IMR-90 (cell line): ENCODE results near the gene CTIF. TPM values are rescaled to one million over a fixed set of nuclear protein-coding genes. Genes with fewer than 3 reads are reported as not detected.

Experiments
- ATAC-seq: fragments of 200-7000 bp; cut with Tn5 transposase; 2 replicates; pipeline ENCODE4 v1.9.1; 2020; ENCODE audit warnings: low read depth, mild to moderate bottlenecking, moderate library complexity
- BruUV-seq: library from RNA; stranded (reverse); fragments of 400-500 nt; replicated peaks from 2 replicates; lab custom pipeline; 2021; lab: Mats Ljungman, UMichigan
- CTCF ChIA-PET: fragments of 300-600 bp; formaldehyde crosslinking; extraction: SDS; loops from one replicate; lab custom pipeline; 2021; ENCODE audit warnings: antibody characterized with exemption; lab: Yijun Ruan, JAX
- POLR2A ChIA-PET: fragments of 300-600 bp; sonication (Branson Sonifier 250); formaldehyde crosslinking; loops from one replicate; lab custom pipeline; 2022; ENCODE audit warnings: antibody characterized with exemption; ENCODE audit not compliant: unreplicated experiment; lab: Charles Lee
- DNase-seq: peaks from one replicate; pipeline ENCODE4 v3.0.0; 2013
- H2AFZ ChIP-seq: replicated peaks from 2 replicates; pipeline ENCODE3; 2013; ENCODE audit warnings: low read length, mild to moderate bottlenecking; ENCODE audit not compliant: poor library complexity
- H2AK5ac ChIP-seq: 2 replicates; pipeline ENCODE4 v1.6.1; 2013; ENCODE audit warnings: low read depth, low read length, inconsistent platforms
- H2AK9ac ChIP-seq: replicated peaks from 2 replicates; pipeline ENCODE3; 2013; ENCODE audit warnings: mild to moderate bottlenecking, low read depth, low read length, moderate library complexity; ENCODE audit not compliant: poor library complexity
- H2BK120ac ChIP-seq: 2 replicates; pipeline ENCODE4 v1.6.1; 2013; ENCODE audit warnings: low read depth, low read length, inconsistent platforms
- H2BK15ac ChIP-seq: 3 replicates; pipeline ENCODE4 v1.6.1; 2013; ENCODE audit warnings: low read depth, low read length, inconsistent platforms
- H2BK20ac ChIP-seq: 2 replicates; pipeline ENCODE4 v1.6.1; 2013; ENCODE audit warnings: low read depth, mild to moderate bottlenecking, inconsistent platforms, low read length, moderate library complexity
- H2BK5ac ChIP-seq: 2 replicates; pipeline ENCODE4 v1.6.1; 2013; ENCODE audit warnings: mild to moderate bottlenecking, low read depth, low read length, inconsistent platforms; ENCODE audit not compliant: poor library complexity, severe bottlenecking
- H3K14ac ChIP-seq: replicated peaks from 2 replicates; pipeline ENCODE4 v1.6.1; 2013; ENCODE audit warnings: low read depth, low read length, inconsistent platforms
- H3K18ac ChIP-seq: 2 replicates; pipeline ENCODE4 v1.6.1; 2013; ENCODE audit warnings: low read depth, low read length, control low read depth
- H3K23ac ChIP-seq: 2 replicates; pipeline ENCODE4 v1.6.1; 2013; ENCODE audit warnings: low read depth, low read length, inconsistent platforms
- H3K27ac ChIP-seq: 2 replicates; pipeline ENCODE4 v1.5.1; 2013; ENCODE audit warnings: mild to moderate bottlenecking, control low read depth, low read length; ENCODE audit not compliant: insufficient read depth
- H3K27me3 ChIP-seq: 2 replicates; pipeline ENCODE4 v1.6.1; 2013; ENCODE audit warnings: low read length; ENCODE audit not compliant: control insufficient read depth, insufficient read depth
- H3K36me3 ChIP-seq: 2 replicates; pipeline ENCODE4 v1.6.1; 2013; ENCODE audit warnings: low read length, mixed read lengths; ENCODE audit not compliant: control insufficient read depth, insufficient read depth
- H3K4ac ChIP-seq: 2 replicates; pipeline ENCODE4 v1.6.1; 2013; ENCODE audit warnings: low read depth, low read length, inconsistent platforms
- H3K4me1 ChIP-seq: 2 replicates; pipeline ENCODE4 v1.6.1; 2013; ENCODE audit warnings: low read length, mixed read lengths; ENCODE audit not compliant: control insufficient read depth, insufficient read depth
- H3K4me2 ChIP-seq: 2 replicates; pipeline ENCODE4 v1.6.1; 2013; ENCODE audit warnings: low read depth, mild to moderate bottlenecking, control low read depth, low read length, moderate library complexity
- H3K4me3 ChIP-seq: 2 replicates; pipeline ENCODE4 v1.5.1; 2013; ENCODE audit warnings: low read depth, mild to moderate bottlenecking, control low read depth, low read length, moderate library complexity; ENCODE audit not compliant: insufficient read depth
- H3K56ac ChIP-seq: 2 replicates; pipeline ENCODE4 v1.6.1; 2013; ENCODE audit warnings: low read length, inconsistent platforms; ENCODE audit not compliant: insufficient read depth; ENCODE audit errors: extremely low read depth
- H3K79me1 ChIP-seq, 2 experiments: 2 replicates each; pipeline ENCODE4 v1.6.1; 2013; ENCODE audit warnings: low read length in 2 of 2, inconsistent platforms in 1 of 2, low read depth in 1 of 2
- H3K9ac ChIP-seq: 2 replicates; pipeline ENCODE4 v1.6.1; 2013; ENCODE audit warnings: low read depth, low read length, control low read depth
- H3K9me1 ChIP-seq: 2 replicates; pipeline ENCODE4 v1.6.1; 2013; ENCODE audit warnings: low read length, inconsistent platforms; ENCODE audit not compliant: insufficient read depth
- H3K9me3 ChIP-seq: 2 replicates; pipeline ENCODE4 v1.6.1; 2013; ENCODE audit warnings: low read length; ENCODE audit not compliant: control insufficient read depth, insufficient read depth
- H4K20me1 ChIP-seq: 2 replicates; pipeline ENCODE4 v1.6.1; 2013; ENCODE audit warnings: low read length, inconsistent platforms; ENCODE audit not compliant: insufficient read depth
- H4K5ac ChIP-seq: 2 replicates; pipeline ENCODE4 v1.6.1; 2013; ENCODE audit warnings: mild to moderate bottlenecking, low read depth, low read length, control low read depth
- H4K8ac ChIP-seq, 2 experiments: 2 replicates each; pipeline ENCODE4 v1.6.1; 2013; ENCODE audit warnings: low read depth in 2 of 2, low read length in 2 of 2, control low read depth in 1 of 2, inconsistent platforms in 1 of 2
- H4K91ac ChIP-seq: 2 replicates; pipeline ENCODE4 v1.6.1; 2013; ENCODE audit warnings: low read depth, low read length, inconsistent platforms; ENCODE audit not compliant: insufficient read depth
- BHLHE40 ChIP-seq: fragments of 150-350 bp; IDR thresholded peaks from 2 replicates; pipeline ENCODE4 v1.6.1; 2016; ENCODE audit warnings: mild to moderate bottlenecking, low read depth, low read length
- MAFK ChIP-seq: IDR thresholded peaks from 2 replicates; pipeline ENCODE4 v1.6.1; 2012; ENCODE audit warnings: low read depth, low read length, improper control_type of control experiment
- MXI1 ChIP-seq: IDR thresholded peaks from 2 replicates; pipeline ENCODE4 v1.6.1; 2012; ENCODE audit warnings: low read depth, mild to moderate bottlenecking, low read length, moderate library complexity, borderline replicate concordance
- NFE2L2 ChIP-seq: fragments of 150-350 bp; IDR thresholded peaks from 2 replicates; pipeline ENCODE4 v1.6.1; 2016; ENCODE audit warnings: low read depth, mild to moderate bottlenecking, low read length
- POLR2A ChIP-seq: IDR thresholded peaks from 2 replicates; pipeline ENCODE4 v1.6.1; 2012; ENCODE audit warnings: mild to moderate bottlenecking, low read depth, low read length
- RFX5 ChIP-seq: IDR thresholded peaks from 2 replicates; pipeline ENCODE4 v1.8.0; 2012; ENCODE audit warnings: low read depth, mild to moderate bottlenecking, low read length, moderate library complexity
- SMC3 ChIP-seq: fragments of 150-350 bp; IDR thresholded peaks from 2 replicates; pipeline ENCODE4 v1.6.1; 2016; ENCODE audit warnings: low read depth, mild to moderate bottlenecking, antibody characterized with exemption, low read length, moderate library complexity
- WGBS, 2 experiments: methylation state at CpG; one replicate each; pipeline versions ENCODE4 v1.1.5 to v1.1.7; 2013; ENCODE audit warnings: missing lambda C conversion rate in 2 of 2; ENCODE audit not compliant: insufficient read length in 1 of 2; ENCODE audit errors: extremely low coverage in 2 of 2; 5-methylcytosine and 5-hydroxymethylcytosine counted together
- dilution Hi-C: fragments of 300-500 bp; cut with HindIII; formaldehyde crosslinking; loops from one replicate; pipeline ENCODE4 v1.14.3; 2018; ENCODE audit warnings: low sequenced_read_pairs; ENCODE audit not compliant: unreplicated experiment
- in situ Hi-C: fragments of 300-500 bp; cut with MboI; formaldehyde crosslinking; loops from 3 replicates; pipeline ENCODE4 v1.14.3; 2019; ENCODE audit warnings: low sequenced_read_pairs, inconsistent platforms, mixed read lengths
- intact Hi-C: fragments of 100-400 bp; cut with micrococcal nuclease; formaldehyde crosslinking; loops from 2 replicates; pipeline ENCODE4 v1.10.0; 2022
- polyA plus RNA-seq, 3 experiments: library from polyadenylated mRNA; depleted of rRNA; stranded (reverse); fragments of >200 nt; gene quantifications; 2 replicates each; pipeline ENCODE4 v1.2.3, GENCODE V29; 2012; ENCODE audit warnings: low replicate concordance in 1 of 3
- total RNA-seq: library from RNA; depleted of rRNA; stranded (reverse); fragments of >200 nt; gene quantifications from 2 replicates; pipeline ENCODE4 v1.2.3, GENCODE V29; 2012

Gene CTIF
- total and polyA plus RNA-seq, 2 of the 4 experiments (the other 2 are of a cell fraction) = 25.1 to 57.0 TPM

DNA sequence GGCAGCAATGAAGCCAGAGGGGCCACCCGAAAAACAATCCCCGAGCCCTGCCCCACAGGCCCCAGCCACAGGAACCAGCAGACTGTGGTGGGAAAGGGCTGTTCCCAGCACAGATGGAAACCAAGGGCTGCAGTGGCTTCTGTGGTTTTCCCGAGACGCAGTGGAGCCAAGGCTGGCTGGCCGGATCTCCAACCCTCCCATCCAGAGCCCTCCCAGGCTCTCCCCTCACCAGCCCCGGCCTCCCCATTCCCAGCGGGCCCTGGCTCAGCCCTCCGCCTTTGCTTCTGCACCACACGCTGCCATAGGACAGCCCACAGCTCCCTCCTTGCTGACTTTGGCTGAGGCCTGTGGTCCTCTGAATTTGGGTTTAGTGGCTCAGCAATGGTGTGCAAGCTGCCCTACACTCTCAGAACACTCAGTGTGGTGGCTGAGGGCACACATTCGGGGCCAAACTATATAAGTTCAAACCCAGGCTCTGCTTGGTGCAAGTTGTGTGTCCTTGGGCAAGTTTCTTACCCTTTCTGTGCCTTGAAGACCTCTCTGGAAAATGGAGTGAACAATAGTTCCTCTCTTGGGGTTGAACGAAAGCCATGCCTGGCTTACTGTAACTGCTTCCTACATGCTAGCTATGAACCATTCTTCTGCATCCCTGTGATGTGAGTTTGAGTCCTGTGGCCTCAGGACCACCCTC is 211.8 kb downstream of the CTIF start:
- Histone ChIP-seq H3K27ac (no peak overlapping the region), H2BK20ac (no peak overlapping the region), H3K14ac (0 out of 2 replicates have a peak overlapping the region, but pooled peaks have one; percentile 11), H4K8ac (no peak overlapping the region), H2AK9ac (no peak overlapping the region), H3K4ac (no peak overlapping the region), H2AFZ (no peak overlapping the region), H4K5ac (no peak overlapping the region), H4K91ac (no peak overlapping the region), H2BK5ac (no peak overlapping the region), H2BK120ac (no peak overlapping the region), H3K27me3 (no peaks in the 10 kb centered on the region), H3K9me1 (peaks cover 39% of the 10 kb centered on the region; the same call in 1 of the 2 replicates), H2AK5ac (no peak overlapping the region), H4K20me1 (peaks cover 49% of the 10 kb centered on the region), H3K56ac (no peak overlapping the region), H3K4me3 (no peak overlapping the region), H3K23ac (no peak overlapping the region), H3K9ac (no peak overlapping the region), H3K9me3 (no peaks in the 10 kb centered on the region), H3K36me3 (peaks cover 12% of the 10 kb centered on the region), H3K18ac (no peak overlapping the region), H3K4me1 (peaks cover 5% of the 10 kb centered on the region), H2BK15ac (no peak overlapping the region), H3K4me2 (no peak overlapping the region), H3K79me1 (peaks cover 37 to 87% of the 10 kb centered on the region in 2 experiments)
- no peak for DNase-seq
- BruUV-seq = no TSS peak
- ATAC-seq = no peak
- POLR2A ChIA-PET = no interaction called here
- intact Hi-C loops (no loop called here), in situ Hi-C loops (no loop called here), dilution Hi-C loops (no loop called here)
- no peak for TF ChIP-seq MAFK
- no peak for TF ChIP-seq SMC3
- no peak for TF ChIP-seq RFX5
- no peak for TF ChIP-seq BHLHE40
- TF ChIP-seq NFE2L2 = no peak
- no peak for TF ChIP-seq POLR2A
- no peak for TF ChIP-seq MXI1
- CTCF ChIA-PET = no interaction called here
- WGBS, 2 experiments = 100% methylated on average over 2 of the region's 11 CpGs; no CpG with 5 or more reads in 1 of the 2 experiments
